K562 (cell line): ENCODE data around the gene ERMARD. TPM values are rescaled to one million over a fixed set of nuclear protein-coding genes. Genes with fewer than 3 reads are reported as not detected.

ENCODE experiments used
- ATAC-seq: fragments of 200-7000 bp; cut with Tn5 transposase; 3 replicates; pipeline ENCODE4 v1.9.1; 2020; ENCODE audit warnings: moderate library complexity
- BruUV-seq: library from RNA; stranded (reverse); fragments of 400-500 nt; replicated peaks from 2 replicates; lab custom pipeline; 2021; lab: Mats Ljungman, UMichigan
- CTCF ChIA-PET: fragments of 300-600 bp; formaldehyde crosslinking; extraction: SDS; loops from one replicate; lab custom pipeline; 2021; ENCODE audit warnings: low intra/inter-chr PET ratio; lab: Yijun Ruan, JAX
- POLR2A ChIA-PET: fragments of 300-600, 350-650 bp; sonication (Branson Sonifier 250); formaldehyde crosslinking; extraction: SDS; loops from one replicate; lab custom pipeline; 2021; ENCODE audit warnings: antibody characterized with exemption, inconsistent platforms; lab: Yijun Ruan, JAX
- DNase-seq, 4 experiments: peaks; one replicate each; pipeline versions ENCODE4 v3.0.0 to v3.0.0-alpha.2; 2011 to 2018; ENCODE audit warnings: low spot score in 3 of 4, mixed read lengths in 3 of 4; ENCODE audit errors: extremely low read depth in 1 of 4
- FAIRE-seq: peaks from 2 replicates; lab custom pipeline; 2011; peaks lifted over from hg19 to GRCh38; lab: Jason Lieb, UNC
- H2AFZ ChIP-seq: 2 replicates; pipeline ENCODE4 v1.6.0; 2011; ENCODE audit warnings: low read depth, low read length, control low read depth, inconsistent platforms
- H3K27ac ChIP-seq: fragments of 200-600 bp; 3 replicates; pipeline ENCODE4 v1.8.0; 2011; ENCODE audit warnings: low read depth, mild to moderate bottlenecking, control low read depth, inconsistent platforms, low read length, moderate library complexity, mixed read lengths; ENCODE audit errors: extremely low read depth
- H3K27me3 ChIP-seq, 2 experiments: fragments of 300-600 bp in 1 of 2; 2 replicates in 1 of 2; 3 replicates in 1 of 2; pipeline versions ENCODE4 v1.6.0 to v1.8.0; 2011; ENCODE audit warnings: inconsistent platforms in 2 of 2, low read length in 2 of 2, mild to moderate bottlenecking in 1 of 2, mixed read lengths in 1 of 2, moderate library complexity in 1 of 2; ENCODE audit not compliant: control insufficient read depth in 2 of 2, insufficient read depth in 2 of 2
- H3K36me3 ChIP-seq: fragments of 300-600 bp; 3 replicates; pipeline ENCODE4 v1.8.0; 2011; ENCODE audit warnings: mild to moderate bottlenecking, low read length, inconsistent platforms; ENCODE audit not compliant: control insufficient read depth, insufficient read depth
- H3K4me1 ChIP-seq, 2 experiments: fragments of 200-600 bp in 1 of 2; replicated peaks in 1 of 2; 2 replicates in 1 of 2; 3 replicates in 1 of 2; pipeline versions ENCODE4 v1.5.1 to v1.8.0; 2011; ENCODE audit warnings: inconsistent platforms in 2 of 2, low read length in 2 of 2, mild to moderate bottlenecking in 1 of 2, mixed read lengths in 1 of 2, moderate library complexity in 1 of 2; ENCODE audit not compliant: control insufficient read depth in 2 of 2, insufficient read depth in 2 of 2
- H3K4me2 ChIP-seq: 2 replicates; pipeline ENCODE4 v1.6.1; 2011; ENCODE audit warnings: low read length, control low read depth, inconsistent platforms, mixed read lengths; ENCODE audit not compliant: insufficient read depth
- H3K4me3 ChIP-seq: fragments of 200-600 bp; sonication (generic), shearing (Covaris generic); 2 replicates; pipeline ENCODE4 v1.5.1; 2016; ENCODE audit warnings: control low read depth, inconsistent platforms
- H3K79me2 ChIP-seq: fragments of 200-600 bp; 3 replicates; pipeline ENCODE4 v1.8.0; 2011; ENCODE audit warnings: low read length, inconsistent platforms; ENCODE audit not compliant: control insufficient read depth, insufficient read depth
- H3K9ac ChIP-seq, 2 experiments: 2 replicates each; pipeline versions ENCODE4 v1.6.0 to v1.6.1; 2011; ENCODE audit warnings: low read depth in 2 of 2, low read length in 2 of 2, control low read depth in 1 of 2, inconsistent platforms in 1 of 2, mild to moderate bottlenecking in 1 of 2, mixed read lengths in 1 of 2; ENCODE audit not compliant: insufficient read depth in 1 of 2
- H3K9me1 ChIP-seq: one replicate; pipeline ENCODE4 v1.6.0; 2011; ENCODE audit warnings: inconsistent platforms, mild to moderate bottlenecking, low read length, moderate library complexity; ENCODE audit not compliant: control insufficient read depth, insufficient read depth
- H3K9me3 ChIP-seq: replicated peaks from 2 replicates; pipeline ENCODE4 v1.5.1; 2011; ENCODE audit warnings: low read depth, low read length, inconsistent platforms; ENCODE audit not compliant: control insufficient read depth, insufficient read depth
- H4K20me1 ChIP-seq: replicated peaks from 2 replicates; pipeline ENCODE4 v1.6.1; 2011; ENCODE audit warnings: low read length, inconsistent platforms, mixed read lengths; ENCODE audit not compliant: control insufficient read depth, insufficient read depth
- ELF1 ChIP-seq: fragments of 200-800 bp; sonication (Bioruptor generic); IDR thresholded peaks from 2 replicates; pipeline ENCODE4 v1.6.1; 2016; ENCODE audit warnings: missing genetic modification characterization, missing compliant biosample characterization
- OTX1 ChIP-seq: fragments of 450-650 bp; formaldehyde crosslinking; IDR thresholded peaks from 2 replicates; pipeline ENCODE4 v1.4.0; 2022; ENCODE audit warnings: mild to moderate bottlenecking
- WHSC1 ChIP-seq: IDR thresholded peaks from one replicate; pipeline ENCODE4 v1.6.1; 2012; ENCODE audit warnings: low read length, control low read depth, inconsistent platforms
- ZNF354B ChIP-seq: fragments of 250-450 bp; sonication (Bioruptor Pico); IDR thresholded peaks from 2 replicates; pipeline ENCODE4 v1.4.0; 2020
- WGBS: fragments of 100-300 bp; shearing (Covaris generic); methylation state at CpG from one replicate; pipeline ENCODE4 v1.1.6; 2016; ENCODE audit warnings: low coverage, mixed read lengths; ENCODE audit not compliant: insufficient coverage; ENCODE audit errors: missing lambda C conversion rate; 5-methylcytosine and 5-hydroxymethylcytosine counted together
- in situ Hi-C: fragments of 300-500 bp; cut with MboI; formaldehyde crosslinking; loops from 4 replicates; pipeline ENCODE4 v1.15.0; 2018; ENCODE audit warnings: inconsistent platforms, mixed read lengths
- intact Hi-C: fragments of 100-400 bp; cut with micrococcal nuclease; formaldehyde crosslinking; loops from 2 replicates; pipeline ENCODE4 v1.14.2; 2022
- polyA plus RNA-seq, 8 experiments: library from polyadenylated mRNA; depleted of rRNA in 4 of 8; stranded (reverse) in 5 of 8; unstranded in 3 of 8; fragments of >200 nt; fragmentation: Nextera tagmentation in 2 of 8; fragmentation: Illumina TruSeq in 1 of 8; extraction: Ambion mirVana in 2 of 8; extraction: Trizol in 1 of 8; gene quantifications; 2 replicates each; pipeline versions ENCODE4 v1.2.1 to v1.2.3, GENCODE V29; 2011 to 2014; ENCODE audit warnings: inconsistent platforms in 1 of 8, missing spikeins in 1 of 8
- total RNA-seq, 7 experiments: library from RNA; depleted of rRNA in 6 of 7; stranded (reverse); fragments of >200 nt in 6 of 7; fragmentation: Illumina TruSeq in 2 of 7; extraction: Trizol in 2 of 7; gene quantifications; 2 replicates each; pipeline versions ENCODE4 v1.2.1 to v1.2.3, GENCODE V29; 2011 to 2021; ENCODE audit warnings: low replicate concordance in 1 of 7
- TF ChIP-seq, protein P1 (sequence below): fragments of 450-650 bp; IDR thresholded peaks from 2 replicates; pipeline ENCODE4 v1.7.1; 2018; ENCODE audit warnings: mild to moderate bottlenecking, low read depth; ENCODE audit not compliant: partially characterized antibody
- TF ChIP-seq, protein P2 (sequence below): sonication (generic); formaldehyde crosslinking; IDR thresholded peaks from 2 replicates; pipeline ENCODE4 v1.8.0; 2022; ENCODE audit warnings: missing genetic modification reagents, mild to moderate bottlenecking, borderline replicate concordance

The ERMARD gene
- total and polyA plus RNA-seq, 9 of the 15 experiments (the other 6 are each of a cell fraction or from before 2014, with no cell fraction given): 14.5 to 68.6 (median 27.7) TPM

DNA sequence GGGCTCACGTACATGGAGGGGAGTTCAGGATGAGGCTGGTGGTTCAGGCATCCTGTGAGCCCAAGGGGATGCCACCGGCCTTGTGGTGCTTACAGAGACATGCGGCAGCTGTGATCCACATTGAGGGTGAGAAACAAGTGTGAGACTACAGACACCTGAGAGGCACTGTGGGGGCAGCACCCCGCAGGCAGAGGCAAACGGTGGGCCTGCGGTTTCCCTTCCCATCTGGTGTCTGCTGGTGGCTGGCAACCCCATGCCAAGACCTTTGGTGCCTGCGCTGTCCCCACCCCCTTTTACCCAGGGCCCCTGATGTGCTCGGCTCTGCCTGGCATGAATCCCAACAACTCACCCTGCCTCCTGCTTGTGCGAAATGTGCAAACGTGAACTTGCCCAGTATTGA is 42.0 kb downstream of the ERMARD start (continued):
- TF ChIP-seq, protein P1, sequence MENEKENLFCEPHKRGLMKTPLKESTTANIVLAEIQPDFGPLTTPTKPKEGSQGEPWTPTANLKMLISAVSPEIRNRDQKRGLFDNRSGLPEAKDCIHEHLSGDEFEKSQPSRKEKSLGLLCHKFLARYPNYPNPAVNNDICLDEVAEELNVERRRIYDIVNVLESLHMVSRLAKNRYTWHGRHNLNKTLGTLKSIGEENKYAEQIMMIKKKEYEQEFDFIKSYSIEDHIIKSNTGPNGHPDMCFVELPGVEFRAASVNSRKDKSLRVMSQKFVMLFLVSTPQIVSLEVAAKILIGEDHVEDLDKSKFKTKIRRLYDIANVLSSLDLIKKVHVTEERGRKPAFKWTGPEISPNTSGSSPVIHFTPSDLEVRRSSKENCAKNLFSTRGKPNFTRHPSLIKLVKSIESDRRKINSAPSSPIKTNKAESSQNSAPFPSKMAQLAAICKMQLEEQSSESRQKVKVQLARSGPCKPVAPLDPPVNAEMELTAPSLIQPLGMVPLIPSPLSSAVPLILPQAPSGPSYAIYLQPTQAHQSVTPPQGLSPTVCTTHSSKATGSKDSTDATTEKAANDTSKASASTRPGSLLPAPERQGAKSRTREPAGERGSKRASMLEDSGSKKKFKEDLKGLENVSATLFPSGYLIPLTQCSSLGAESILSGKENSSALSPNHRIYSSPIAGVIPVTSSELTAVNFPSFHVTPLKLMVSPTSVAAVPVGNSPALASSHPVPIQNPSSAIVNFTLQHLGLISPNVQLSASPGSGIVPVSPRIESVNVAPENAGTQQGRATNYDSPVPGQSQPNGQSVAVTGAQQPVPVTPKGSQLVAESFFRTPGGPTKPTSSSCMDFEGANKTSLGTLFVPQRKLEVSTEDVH: no peak
- TF ChIP-seq WHSC1 (no peak), ELF1 (tag) (no peak), ZNF354B (no peak)
- TF ChIP-seq, protein P2, sequence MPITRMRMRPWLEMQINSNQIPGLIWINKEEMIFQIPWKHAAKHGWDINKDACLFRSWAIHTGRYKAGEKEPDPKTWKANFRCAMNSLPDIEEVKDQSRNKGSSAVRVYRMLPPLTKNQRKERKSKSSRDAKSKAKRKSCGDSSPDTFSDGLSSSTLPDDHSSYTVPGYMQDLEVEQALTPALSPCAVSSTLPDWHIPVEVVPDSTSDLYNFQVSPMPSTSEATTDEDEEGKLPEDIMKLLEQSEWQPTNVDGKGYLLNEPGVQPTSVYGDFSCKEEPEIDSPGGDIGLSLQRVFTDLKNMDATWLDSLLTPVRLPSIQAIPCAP (CRISPR knock-in tag): no peak

DNA sequence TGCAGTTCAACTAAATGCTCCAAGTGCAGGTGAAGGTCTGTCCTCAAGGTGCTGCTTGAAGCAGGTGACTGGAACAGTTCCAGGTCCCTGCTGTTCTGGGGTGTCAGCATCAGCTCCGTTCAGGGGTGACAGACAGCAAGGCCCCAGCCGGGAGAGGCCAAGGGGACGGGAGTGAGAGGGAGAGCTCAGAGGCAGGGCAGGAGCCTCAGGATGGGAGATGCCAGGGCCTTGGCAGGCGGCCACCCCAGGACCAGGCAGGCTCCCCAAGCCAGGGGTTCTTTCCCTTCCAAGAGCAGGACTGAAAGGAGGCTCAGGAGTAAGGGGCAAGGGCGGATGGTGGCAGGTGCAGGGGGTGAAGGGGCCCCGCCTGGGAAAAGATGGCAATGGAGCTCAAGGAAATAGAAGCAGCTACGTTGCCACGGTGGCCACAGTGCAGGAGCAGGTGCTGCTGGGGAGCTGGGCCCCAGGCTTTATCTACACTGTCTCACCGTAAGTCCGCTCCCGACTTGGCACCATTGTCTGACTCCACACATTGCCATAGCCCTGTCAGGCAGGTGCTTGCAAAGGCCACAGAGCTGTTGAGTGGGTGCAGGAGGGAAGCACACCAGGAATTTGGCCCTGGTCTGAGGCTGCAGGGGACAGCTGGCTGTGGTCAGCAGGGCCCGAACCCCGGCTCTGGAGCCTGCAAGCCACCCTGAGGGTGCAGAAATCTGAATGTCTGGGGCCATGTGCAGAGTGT is 43.1 kb downstream of the ERMARD start:
- no peaks in the 10 kb centered on the region for H3K9me3 ChIP-seq
- no TSS peak for BruUV-seq
- no peak overlapping the region for H3K4me3 ChIP-seq
- H4K20me1 ChIP-seq: peaks cover 13% of the 10 kb centered on the region; the same call in 1 of the 2 replicates
- no peak overlapping the region for H2AFZ ChIP-seq
- DNase-seq: no peak
- no peaks in the 10 kb centered on the region for H3K36me3 ChIP-seq
- in situ Hi-C loops: no loop called here
- H3K4me2 ChIP-seq: no peak overlapping the region
- TF ChIP-seq OTX1 (CRISPR knock-in tag): no peak
- peaks cover 60 to 68% of the 10 kb centered on the region in 2 experiments for H3K27me3 ChIP-seq
- intact Hi-C loops: loop anchor here (5.0 kb wide), 1 partner anchor 138 kb away; no protein-coding TSS in a partner anchor
- no peak for FAIRE-seq
- CTCF ChIA-PET: no interaction called here
- H3K9ac ChIP-seq: no peak overlapping the region
- no peaks in the 10 kb centered on the region for H3K79me2 ChIP-seq
- no peak overlapping the region for H3K27ac ChIP-seq
- 0% methylated on average over 13 of the region's 13 CpGs for WGBS
- POLR2A ChIA-PET: interaction anchor here (1.3 to 3.3 kb wide), 3 partner anchors 10 to 12 kb away, joined by 6 to 13 read pairs (median 8); no protein-coding TSS in a partner anchor
- H3K4me1 ChIP-seq: peaks cover 11 to 14% of the 10 kb centered on the region in 2 experiments; a peak in 3 of 5 replicates
- ATAC-seq: no peak
- H3K9me1 ChIP-seq: peaks cover 2% of the 10 kb centered on the region
